ENCODE data around the gene SLC47A1. TPM values are rescaled to one million over a fixed set of nuclear protein-coding genes. Genes with fewer than 3 reads are reported as not detected.
"Not testable (repeated sequence)": the region's sequence is repeated elsewhere in the genome, so short reads cannot be mapped to it uniquely, and the experiment has no call there.

Gene SLC47A1
- polyA plus RNA-seq, 3 donors = 0.22 to 1.0 (median 0.36) TPM

GRCh38 chr17:19513897-19514488 is 19.7 kb upstream of the SLC47A1 start:
- WGBS, 3 donors = 10 to 13% (median 11%) methylated on average over 13 of the region's 13 CpGs
- no peak overlapping the region for H3K27ac ChIP-seq (ENCODE audit: low read depth, low read length)

GRCh38 chr17:19517699-19518098 is 16.0 kb upstream of the SLC47A1 start:
- H3K27ac ChIP-seq (ENCODE audit: low read depth, low read length) = no peak overlapping the region

GRCh38 chr17:19519388-19520291 is 14.0 kb upstream of the SLC47A1 start:
- 46 to 54% (median 50%) methylated on average over 13 of the region's 13 CpGs for WGBS, 3 donors
- H3K27ac ChIP-seq (ENCODE audit: low read depth, low read length) = not testable (repeated sequence)

- no peak overlapping the region for H3K27ac ChIP-seq (ENCODE audit: low read depth, low read length)
- WGBS, 3 donors = 75 to 94% (median 91%) methylated on average over 5 of the region's 5 CpGs
Observed at GRCh38 chr17:19520641-19521040, 13.0 kb upstream of the SLC47A1 start.

DNA sequence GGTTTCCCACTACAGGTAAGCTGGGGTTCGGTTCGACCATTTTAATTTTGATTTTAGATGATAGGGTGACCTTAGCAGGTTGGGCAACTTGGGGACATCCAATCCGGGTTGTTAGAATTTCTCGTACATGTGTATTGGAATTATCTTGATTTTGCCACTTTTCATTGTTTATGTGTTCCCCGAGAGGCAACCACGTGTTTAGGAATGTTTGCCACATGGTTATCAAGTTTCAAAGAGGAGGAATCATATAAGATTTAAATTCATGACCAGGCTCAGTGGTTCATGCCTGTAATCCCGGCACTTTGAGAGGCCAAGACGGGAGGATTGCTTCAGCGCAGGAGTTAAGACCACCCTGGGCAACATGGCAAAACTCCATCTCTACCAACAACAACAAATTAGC is 10.0 kb upstream of the SLC47A1 start:
- 83 to 91% (median 90%) methylated on average over 9 of the region's 9 CpGs for WGBS, 3 donors
- no peak overlapping the region for H3K27ac ChIP-seq (ENCODE audit: low read depth, low read length)

- WGBS, 3 donors = 93 to 97% (median 94%) methylated on average over 4 of the region's 4 CpGs
- not testable (repeated sequence) for H3K27ac ChIP-seq (ENCODE audit: low read depth, low read length)
Observed at GRCh38 chr17:19526950-19527349, 6.7 kb upstream of the SLC47A1 start.

DNA sequence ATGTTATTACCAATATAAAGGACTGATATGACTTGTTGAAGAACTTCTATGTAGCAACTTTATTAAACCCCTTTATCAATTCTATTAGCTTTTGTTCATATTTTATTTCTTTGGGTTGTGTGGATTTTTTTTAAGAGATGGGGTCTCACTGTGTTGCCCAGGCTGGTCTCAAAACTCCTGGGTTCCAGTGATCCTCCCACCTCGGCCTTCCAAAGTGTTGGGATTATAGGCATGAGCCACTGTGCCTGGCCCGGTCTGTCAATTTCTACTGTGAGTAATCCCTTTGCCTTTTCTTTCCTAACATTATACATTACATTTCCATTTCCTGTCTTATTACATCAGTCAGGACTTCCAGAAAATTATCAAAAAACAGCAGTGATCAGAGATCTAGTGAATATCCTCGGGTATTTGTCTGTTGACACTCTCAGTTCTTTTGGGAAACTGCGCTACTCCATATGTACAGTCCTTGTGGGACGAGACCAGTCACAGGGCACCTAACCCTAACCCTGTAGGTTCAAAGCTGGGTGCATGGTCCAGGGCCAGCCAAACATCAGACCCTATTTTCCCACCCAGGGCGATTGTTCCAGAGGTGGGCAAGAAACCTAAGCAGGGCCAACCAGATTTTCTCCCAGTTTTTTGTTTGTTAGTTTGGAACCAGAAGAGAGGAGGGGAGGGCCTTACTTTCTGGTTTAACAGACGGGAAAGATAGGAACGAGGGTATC is 1.7 kb upstream of the SLC47A1 start:
- no peak overlapping the region for H3K27ac ChIP-seq (ENCODE audit: low read depth, low read length)
- WGBS, 3 donors = 77 to 81% (median 78%) methylated on average over 8 of the region's 8 CpGs

GRCh38 chr17:19533036-19533717 is 477 bp upstream of the SLC47A1 start:
- 27 to 32% (median 31%) methylated on average over 30 of the region's 30 CpGs for WGBS, 3 donors
- no peak overlapping the region for H3K27ac ChIP-seq (ENCODE audit: low read depth, low read length)

DNA sequence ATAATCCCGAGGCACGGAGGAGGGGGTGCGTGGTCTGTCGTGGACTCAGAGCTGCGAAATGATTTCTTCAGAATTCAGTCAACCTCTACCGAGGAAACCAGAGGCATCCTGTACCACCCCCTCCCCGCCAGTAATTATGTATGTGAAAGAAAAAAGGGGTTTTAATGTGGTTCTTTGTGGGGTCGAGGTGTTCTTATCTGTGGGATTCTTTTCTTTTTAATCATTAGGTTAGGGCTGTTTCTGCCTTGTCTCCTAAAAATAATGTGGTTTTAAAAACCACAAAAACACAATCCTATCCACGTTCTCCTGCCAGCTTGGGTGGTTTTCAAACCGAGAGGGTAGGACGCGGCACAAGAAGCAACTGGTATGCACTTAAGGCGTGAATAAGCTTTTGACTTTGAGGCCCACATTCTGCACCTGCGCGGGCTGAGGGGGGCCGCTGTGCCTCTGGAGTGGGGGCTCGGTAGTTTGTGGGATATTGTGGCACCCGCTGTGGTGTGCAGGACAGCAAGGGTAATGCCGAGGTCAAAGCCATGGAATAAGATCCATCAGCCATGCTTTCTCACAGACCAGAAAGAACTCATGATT is 1.0 kb downstream of the SLC47A1 start:
- H3K27ac ChIP-seq (ENCODE audit: low read depth, low read length) = no peak overlapping the region
- WGBS, 3 donors = 42 to 48% (median 44%) methylated on average over 19 of the region's 19 CpGs

GRCh38 chr17:19537111-19537510 is 3.5 kb downstream of the SLC47A1 start:
- H3K27ac ChIP-seq (ENCODE audit: low read depth, low read length) = no peak overlapping the region
- WGBS, 3 donors = 83 to 89% (median 88%) methylated on average over 6 of the region's 6 CpGs

- H3K27ac ChIP-seq (ENCODE audit: low read depth, low read length) = no peak overlapping the region
- 55 to 84% (median 80%) methylated on average over 14 of the region's 14 CpGs for WGBS, 3 donors
Observed at GRCh38 chr17:19538095-19539039, 4.7 kb downstream of the SLC47A1 start.

- WGBS, 3 donors = 77 to 88% (median 82%) methylated on average over 7 of the region's 7 CpGs
- no peak overlapping the region for H3K27ac ChIP-seq (ENCODE audit: low read depth, low read length)
Observed at GRCh38 chr17:19539040-19539399, 5.4 kb downstream of the SLC47A1 start.

- 73 to 82% (median 80%) methylated on average over 10 of the region's 10 CpGs for WGBS, 3 donors
- H3K27ac ChIP-seq (ENCODE audit: low read depth, low read length) = no peak overlapping the region
Observed at GRCh38 chr17:19539841-19540311, 6.2 kb downstream of the SLC47A1 start.

- 87 to 92% (median 91%) methylated on average over 13 of the region's 13 CpGs for WGBS, 3 donors
- H3K27ac ChIP-seq (ENCODE audit: low read depth, low read length) = no peak overlapping the region
Observed at GRCh38 chr17:19540706-19541370, 7.2 kb downstream of the SLC47A1 start.

GRCh38 chr17:19541445-19541844 is 7.8 kb downstream of the SLC47A1 start:
- H3K27ac ChIP-seq (ENCODE audit: low read depth, low read length) = no peak overlapping the region
- 78 to 83% (median 79%) methylated on average over 6 of the region's 6 CpGs for WGBS, 3 donors

DNA sequence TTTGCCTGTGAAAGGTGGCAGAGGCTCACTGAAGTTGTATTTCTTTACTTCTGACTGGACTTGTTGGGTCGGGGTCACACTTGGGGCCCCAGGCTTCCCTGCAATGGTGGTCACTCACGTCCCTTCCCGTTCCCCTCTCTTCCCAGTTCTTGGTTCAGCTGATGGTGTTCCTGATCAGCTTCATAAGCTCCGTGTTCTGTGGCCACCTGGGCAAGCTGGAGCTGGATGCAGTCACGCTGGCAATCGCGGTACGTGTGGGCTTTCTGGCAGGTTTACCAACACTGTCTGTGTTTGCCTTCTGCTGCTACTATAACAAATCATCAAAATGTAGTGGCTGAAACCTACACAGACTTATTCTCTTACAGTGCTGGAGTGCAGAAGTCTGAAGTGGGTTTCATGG is 8.6 kb downstream of the SLC47A1 start:
- no peak overlapping the region for H3K27ac ChIP-seq (ENCODE audit: low read depth, low read length)
- WGBS, 3 donors = 91 to 94% (median 93%) methylated on average over 8 of the region's 8 CpGs

DNA sequence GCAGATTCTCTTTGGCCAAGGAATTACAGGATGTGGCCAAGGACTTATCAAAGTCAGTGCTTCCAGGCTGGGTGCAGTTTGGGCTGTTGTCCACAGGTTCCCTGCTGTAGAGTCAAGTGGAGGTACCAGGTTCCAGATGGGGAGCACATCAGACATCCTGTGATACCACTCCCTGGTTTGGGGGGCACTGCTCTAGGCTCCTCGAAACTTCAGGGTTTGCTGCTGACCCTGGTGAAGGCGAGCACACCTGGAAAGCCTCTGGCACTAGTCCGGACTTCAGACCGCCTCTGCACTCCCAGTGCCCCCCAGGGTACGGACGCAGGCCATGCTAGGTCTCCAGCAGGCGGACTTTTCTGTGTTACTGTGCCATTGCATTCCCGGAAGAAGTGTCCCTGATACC is 10.7 kb downstream of the SLC47A1 start:
- WGBS, 3 donors = 91 to 94% (median 93%) methylated on average over 8 of the region's 8 CpGs

More for the DNA sequence above, 10.7 kb downstream of the SLC47A1 start:
- no peak overlapping the region for H3K27ac ChIP-seq (ENCODE audit: low read depth, low read length)

Measured in adipose tissue (tissue), 3 donors.